ENCODE measurements around the gene CDON.

GRCh38 chr11:126048197-126048596 lies 14.5 kb downstream of the CDON start:
- TF ChIP-seq CTCF (IDR thresholded peaks at IDR 0.05), result no peak
- no peak for TF ChIP-seq ZFX (IDR thresholded peaks at IDR 0.05; ENCODE audit: borderline replicate concordance)

All from 22Rv1 (cell line).